GM21423 (cell line): Measurements from ENCODE around the gene GNGT2.

ENCODE experiments used
- ATAC-seq: cut with Tn5 transposase; IDR thresholded peaks from one replicate; pipeline ENCODE4 v1.9.1; 2021; ENCODE audit warnings: mild to moderate bottlenecking, moderate library complexity; ENCODE audit not compliant: unreplicated experiment

The GNGT2 gene

DNA sequence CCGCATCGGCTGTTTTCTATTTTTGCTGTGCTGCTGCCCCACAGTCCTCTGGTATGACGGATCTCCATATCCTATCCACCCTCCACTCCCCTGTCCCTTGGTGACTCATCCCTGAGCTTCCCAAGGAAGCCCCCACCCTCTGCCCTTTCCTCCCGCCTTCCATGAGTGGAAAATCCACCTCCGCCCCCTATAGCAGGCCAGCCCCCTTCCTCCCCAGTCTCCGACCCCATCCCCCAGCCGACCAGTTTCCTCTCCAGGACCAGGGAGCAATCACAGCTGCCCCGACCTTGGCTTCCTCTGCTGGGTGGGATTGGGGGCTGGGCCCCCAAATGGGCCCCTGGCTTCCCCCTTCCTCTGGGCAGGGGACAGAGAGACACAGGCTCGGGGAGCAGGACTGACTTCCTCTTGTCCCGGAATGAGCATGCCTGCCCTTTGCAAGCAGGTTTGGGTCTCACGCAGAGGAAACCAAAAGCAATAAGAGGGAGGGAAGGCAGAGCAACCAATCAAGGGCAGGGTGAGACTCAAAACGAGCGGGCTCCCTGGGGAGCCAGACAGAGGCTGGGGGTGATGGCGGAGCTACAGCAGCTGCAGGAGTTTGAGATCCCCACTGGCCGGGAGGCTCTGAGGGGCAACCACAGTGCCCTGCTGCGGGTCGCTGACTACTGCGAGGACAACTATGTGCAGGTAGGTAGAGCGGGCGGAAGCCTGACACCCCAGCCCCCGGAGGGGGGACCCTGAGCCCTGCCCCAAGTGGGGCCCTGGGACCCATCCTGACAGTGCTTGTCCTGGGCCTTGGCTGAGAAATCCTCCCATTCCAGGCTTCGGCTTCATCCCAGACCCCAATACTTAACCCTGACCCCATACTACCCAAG is at the start of gene GNGT2, which contains the start of gene ABI3:
Gene GNGT2, minus strand, starts transcription at position 417 of the 872 bp plus-strand sequence. CDS start 3,152 bp downstream, outside the sequence.
Gene ABI3, plus strand, starts transcription at position 550 of the 872 bp plus-strand sequence. Its CDS starts 18 bp downstream, at position 568.
- peak; percentile 59 for ATAC-seq

DNA sequence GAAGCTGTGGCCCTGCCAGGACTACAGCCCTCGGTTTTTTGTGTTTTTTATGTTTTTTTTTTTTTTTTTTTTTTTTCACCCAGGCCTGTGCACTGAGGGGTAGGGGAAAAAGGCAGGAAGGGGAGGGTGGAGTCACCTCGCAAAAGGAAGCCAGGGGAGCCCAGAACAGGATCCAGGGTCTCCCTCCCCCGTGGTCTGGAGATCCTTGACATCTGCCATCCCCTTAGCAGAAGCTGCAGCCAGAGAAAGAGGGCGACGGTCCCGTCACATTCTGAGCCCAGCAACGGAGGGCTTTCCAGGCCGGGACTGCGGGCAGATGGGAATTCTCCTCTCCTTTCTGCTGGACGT is 49.3 kb upstream of the GNGT2 start:
- ATAC-seq, result no peak

DNA sequence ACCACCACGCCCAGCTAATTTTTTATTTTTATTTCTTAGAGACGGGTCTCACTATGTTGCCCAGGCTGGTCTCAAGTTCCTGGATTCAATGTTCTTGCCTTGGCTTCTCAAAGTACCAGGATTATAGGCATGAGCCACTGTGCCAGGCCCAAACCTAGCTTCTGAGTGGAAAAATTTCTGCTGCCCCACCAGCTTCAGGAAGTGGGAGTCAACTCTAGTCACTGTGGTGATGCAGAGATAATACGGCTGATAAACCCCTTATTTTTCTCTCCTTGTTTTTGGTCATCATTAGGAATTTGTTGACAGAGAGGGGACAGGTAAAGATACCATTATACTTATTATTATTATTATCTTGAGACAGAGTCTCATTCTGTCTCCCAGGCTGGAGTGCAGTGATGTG is 48.0 kb upstream of the GNGT2 start:
- ATAC-seq, result no peak

DNA sequence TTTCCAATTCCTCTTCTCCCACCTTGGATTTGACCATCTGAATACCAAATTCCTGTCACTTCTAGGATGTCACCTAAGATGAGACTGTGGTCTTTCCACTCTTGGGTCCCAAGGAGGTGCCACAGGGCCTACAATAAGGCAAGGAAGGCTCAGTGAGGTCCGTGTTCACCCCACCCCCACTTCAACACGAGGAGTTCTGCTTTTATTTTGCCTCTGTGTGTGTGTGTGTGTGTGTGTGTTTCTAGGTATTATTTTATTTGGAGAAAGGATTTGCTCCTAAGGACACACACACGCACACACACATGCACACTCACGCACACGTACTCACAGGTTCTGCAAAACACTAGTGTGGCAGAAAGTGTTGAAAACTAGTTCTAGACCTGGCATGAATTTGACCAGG is 44.8 kb upstream of the GNGT2 start:
- ATAC-seq, result no peak

DNA sequence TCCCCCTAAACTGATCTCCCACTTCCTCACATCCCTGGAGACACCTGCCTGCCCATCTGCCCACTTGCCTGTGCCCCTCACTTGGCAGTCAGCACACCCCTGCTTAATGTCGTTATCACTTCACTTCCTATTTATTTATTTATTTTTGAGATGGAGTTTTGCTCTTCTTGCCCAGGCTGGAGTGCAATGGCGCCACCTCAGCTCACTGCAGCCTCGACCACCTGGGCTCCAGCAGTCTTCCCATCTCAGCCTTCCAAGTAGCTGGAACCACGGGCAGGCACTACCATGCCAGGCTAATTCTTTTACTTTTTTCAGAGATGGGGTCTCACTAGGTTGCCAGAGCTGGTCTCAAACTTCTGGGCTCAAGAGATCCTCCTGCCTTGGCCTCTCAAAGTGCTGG is 43.7 kb upstream of the GNGT2 start:
- no peak for ATAC-seq

DNA sequence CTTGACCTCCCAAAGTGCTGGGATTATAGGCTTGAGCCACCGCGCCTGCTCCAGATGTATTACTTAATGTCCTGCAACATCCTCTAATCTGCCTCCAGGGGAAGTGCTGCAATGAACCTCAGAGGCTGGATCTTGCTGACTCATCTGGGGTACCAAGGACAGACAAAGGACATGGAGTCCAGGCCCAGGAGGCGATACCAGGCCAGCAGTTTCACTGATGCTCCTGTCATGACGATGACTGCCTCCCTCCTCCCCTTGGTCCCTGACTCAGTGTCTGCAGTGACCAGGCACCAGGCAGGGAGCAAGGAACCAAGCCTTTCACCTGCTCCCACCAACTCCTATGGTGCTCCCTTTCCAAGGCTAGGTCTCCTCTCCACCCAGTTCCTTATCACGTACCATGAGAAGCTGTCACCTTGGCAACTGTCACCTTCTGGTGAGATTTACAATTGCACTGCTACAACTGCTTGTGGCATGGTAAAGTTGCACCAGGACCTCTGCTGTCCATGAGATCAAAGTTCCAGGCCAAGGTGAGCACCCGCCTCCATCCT is 41.8 kb upstream of the GNGT2 start:
- no peak for ATAC-seq

DNA sequence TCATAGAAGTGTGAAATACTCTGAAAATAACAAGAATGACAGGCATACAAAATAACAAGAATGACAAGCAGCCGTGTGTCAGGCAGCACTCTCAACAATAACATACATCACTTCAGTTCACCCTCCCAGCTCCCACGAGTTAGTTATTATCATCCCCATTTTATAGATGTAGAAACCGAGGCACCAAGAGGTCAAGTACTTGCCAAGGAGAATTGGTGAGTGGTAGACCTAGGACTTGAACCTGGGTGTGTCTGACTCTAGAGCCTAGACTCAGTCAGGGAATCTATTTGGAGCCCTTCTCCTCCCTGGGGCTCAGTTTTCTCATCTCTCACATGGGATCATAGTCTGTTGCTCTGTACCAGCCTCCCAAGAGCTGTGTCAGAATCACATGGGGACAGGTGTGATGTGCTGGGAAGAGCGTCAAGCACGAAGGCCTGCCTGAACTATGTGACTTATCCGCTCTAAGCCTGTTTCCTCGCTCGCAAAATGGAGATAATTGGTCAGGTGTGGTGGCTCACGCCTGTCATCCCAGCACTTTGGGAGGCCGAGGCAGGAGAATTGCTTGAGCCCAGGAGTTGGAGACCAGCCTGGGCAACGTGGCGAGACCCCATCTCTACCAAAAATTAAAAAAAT is 39.6 kb upstream of the GNGT2 start:
- no peak for ATAC-seq

DNA sequence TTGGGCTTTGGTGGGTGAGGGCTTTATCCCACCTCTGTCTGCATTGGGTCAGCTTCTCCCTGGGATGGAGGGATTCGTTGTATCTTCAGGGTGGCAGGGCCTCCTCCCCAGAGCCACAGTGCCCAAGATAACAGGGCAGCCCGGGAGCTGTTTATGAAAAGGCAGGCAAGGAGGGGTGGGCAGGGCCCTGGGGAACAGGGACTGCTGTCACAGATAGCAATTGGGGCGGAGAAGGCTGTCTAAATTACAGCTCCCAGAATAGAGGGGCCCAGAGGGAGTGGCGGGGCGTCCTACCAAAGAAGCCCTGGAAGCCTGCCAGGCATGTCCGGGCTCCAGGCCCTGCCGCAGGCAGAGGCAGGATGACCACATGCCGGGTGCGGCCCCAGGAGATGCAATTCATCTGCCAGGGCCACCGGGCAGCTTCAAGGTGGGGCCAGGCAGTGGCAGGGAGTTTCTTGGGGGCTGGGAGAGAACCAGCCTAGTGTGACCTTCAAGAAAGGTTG is 39.0 kb upstream of the GNGT2 start:
- ATAC-seq, result no peak

DNA sequence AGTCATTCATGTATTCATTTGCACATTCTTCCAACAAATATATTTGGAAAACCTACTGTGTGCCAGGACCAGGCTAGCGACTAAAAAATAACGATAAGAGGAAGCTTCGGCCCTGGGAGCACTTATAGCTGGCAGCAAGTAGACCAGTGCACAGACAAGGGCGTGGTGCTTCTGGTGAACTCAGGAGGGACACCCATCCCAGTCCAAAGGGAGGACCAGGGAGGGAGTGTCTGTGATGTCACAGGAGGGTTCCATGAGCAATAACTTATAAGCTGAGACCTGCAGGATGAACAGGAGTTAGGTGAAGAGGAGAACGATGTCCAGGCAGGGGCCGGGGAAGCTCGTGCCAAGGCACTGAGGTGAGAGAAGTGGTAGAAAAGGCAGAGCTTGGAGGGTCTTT is 37.6 kb upstream of the GNGT2 start:
- ATAC-seq, result no peak

DNA sequence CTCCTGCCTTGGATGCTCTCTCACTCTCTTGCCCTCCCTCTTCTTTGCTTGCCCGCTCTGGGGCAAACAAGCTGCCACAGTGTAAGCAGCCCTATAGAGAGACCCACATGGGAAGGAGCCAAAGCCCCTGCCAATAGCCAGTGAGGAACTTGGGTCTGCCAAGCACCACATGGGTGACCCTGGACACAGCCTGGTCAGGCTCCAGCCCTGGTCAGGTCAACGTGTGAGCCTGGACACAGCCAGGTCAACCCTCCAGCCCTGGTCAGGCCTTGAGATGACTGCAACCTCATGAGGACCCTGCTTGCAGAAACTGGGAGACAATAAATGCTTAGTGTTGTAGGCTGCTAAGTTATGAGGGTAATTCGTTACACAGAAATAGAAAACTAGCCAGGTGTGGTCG is 34.5 kb upstream of the GNGT2 start:
- no peak for ATAC-seq

DNA sequence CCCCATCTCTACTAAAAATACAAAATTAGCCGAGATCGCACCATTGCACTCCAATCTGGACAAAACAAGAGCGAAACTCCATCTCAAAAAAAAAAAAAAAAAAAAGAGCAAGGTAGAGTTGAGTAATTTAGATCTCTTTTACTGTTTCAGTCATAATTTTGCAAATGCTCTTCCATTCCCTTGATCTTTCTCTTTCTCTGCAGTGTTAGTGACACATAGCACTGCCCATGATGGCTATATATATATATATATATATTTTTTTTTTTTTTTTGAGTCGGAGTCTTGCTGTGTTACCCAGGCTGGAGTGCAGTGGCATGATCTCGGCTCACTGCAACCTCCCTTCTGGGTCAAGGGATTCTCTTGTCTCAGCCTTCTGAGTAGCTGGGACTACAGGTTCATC is 32.4 kb upstream of the GNGT2 start:
- ATAC-seq, result no peak

DNA sequence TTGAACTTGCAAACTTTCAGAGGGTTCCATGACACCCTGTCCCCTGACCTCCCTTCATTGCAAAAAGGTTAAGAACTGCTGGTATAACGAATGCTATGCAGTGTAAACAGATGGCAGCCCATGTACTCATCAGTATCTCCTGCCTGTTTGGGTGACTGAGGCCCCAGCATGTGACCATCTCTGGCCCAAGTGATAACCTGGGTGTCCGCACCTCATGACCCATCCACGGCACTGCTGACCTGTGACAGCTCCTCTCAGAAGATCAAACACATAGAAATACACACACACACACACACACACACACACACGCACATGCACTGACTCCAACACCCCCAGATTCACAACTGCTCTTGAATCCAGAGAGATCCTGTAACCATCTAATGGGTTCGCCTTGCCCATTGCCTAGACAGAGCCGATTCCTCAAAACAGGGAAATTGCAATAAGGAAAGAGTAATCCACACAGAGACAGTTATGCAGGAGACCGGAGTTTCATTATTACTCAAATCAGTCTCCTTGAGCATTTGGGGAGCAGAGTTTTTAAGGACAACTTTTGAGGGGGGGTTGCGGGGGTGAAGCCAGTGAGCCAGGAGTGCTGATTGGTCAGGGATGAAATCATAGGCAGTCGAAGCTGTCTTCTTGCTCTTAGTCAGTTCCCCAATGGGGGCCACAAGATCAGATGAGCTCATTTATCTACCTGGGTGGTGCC is 31.5 kb upstream of the GNGT2 start:
- ATAC-seq, result no peak

DNA sequence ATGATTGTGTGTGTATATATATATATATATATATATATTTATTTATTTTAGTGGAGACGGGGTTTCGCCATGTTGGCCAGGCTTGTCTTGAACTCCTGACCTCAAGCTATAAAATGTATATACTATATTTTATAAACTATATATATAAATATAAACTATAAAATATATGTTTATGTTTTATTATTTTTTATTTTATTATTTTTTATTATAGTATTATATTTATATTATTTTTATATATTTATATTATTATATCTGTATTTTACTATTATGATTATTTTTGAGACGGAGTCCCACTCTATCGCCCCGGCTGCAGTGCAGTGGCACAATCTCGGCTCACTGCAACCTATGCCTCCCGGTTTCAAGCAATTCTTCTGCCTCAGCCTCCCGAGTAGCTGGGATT is 30.7 kb upstream of the GNGT2 start:
- no peak for ATAC-seq

DNA sequence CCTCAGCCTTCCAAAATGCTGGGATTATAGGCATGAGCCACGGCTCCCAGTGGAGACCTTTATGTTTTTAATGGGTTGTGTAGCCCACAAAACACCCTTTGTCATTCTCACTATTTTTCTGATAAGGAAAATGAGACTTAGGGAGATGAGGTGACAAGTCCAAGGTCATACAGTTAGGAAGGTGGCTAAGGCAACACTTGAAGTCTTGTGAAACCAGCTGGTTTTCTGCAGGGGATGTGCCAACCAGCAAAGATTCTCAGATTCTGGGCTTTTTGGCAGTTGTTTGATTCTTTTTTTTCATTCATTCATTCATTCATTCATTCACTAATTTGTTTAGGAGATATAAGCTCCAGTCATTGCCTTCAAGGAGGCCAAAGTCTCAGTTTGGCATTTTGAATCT is 30.2 kb upstream of the GNGT2 start:
- ATAC-seq, result no peak

DNA sequence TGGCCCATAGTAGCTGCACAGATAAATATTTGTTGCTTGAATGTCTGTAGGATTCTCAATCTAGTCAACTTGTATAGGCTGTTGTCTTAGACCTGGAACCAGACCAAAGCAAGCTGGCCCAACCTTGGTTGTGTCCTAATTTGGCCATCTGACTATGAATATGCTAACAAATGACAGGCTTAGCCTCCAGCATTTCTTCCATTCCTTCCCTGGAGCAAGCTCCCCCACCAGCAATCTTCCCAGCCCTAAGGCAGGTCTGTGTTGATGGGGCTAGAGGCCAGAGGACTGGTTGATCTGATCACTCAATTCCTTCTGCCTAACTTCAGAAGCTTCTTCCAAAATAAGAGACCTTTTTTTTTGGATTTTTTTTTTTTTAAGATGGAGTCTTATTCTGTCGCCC is 29.6 kb upstream of the GNGT2 start:
- ATAC-seq, result no peak

DNA sequence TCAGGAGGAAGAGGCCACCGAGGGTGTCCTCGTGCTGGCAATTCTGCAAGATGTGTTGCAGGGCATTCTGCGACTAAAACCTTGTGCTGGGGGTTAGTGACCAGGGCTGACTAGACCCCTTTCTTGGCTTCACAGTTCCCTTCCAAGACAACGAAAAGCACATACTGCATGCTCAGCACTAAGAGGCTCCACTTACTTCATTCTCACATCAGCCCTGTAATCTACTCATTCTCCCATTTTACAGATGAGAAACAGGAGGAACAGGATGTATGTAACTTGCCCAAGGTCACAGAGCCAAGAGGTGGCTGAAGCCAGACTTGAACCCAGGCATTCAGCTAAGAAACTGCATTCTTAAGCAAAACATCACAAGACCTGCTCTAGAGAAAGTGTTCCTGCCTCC is 25.5 kb upstream of the GNGT2 start:
- ATAC-seq, result no peak

DNA sequence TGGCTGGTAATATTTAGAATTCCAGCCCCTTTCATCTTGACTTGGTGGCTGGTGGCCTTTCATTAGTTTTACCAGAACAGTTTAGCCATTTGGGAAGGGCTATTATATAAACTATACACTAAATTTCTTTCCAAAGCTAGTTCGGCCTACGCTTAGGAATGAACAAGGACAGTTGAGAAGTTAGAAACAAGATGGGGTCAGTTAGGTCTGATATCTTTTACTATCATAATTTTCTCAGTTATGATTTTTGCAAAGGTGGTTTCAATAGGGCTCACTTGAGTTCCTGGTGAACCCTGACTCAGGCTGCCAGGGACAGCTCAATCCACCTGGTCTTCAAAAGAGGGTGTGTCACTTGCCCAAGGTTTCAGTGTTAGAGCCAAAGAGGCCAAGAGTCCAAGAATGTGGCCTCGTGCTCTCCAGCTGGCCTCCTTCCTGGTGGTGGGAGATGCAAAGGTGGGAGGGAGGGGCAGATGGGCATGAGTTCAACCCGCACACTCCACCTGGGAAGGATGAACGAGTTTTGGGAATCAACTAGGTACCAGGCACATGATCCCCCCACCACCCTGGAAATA is 24.2 kb upstream of the GNGT2 start:
- no peak for ATAC-seq

DNA sequence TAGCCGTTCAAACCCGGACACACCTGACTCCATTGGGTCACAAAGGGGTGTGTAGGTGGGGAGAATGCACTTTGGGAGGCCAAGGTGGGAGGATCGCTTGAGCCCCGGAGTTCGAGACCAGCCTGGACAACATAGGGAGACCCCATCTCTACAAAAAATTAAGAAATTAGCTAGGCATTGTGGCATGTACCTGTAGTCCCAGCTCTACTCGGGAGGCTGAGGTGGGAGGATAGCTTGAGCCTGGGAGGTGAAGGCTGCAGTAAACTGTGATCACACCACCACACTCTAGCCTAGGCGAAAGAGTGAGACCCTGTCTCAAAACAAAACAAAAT is 21.2 kb upstream of the GNGT2 start:
- ATAC-seq, result no peak

DNA sequence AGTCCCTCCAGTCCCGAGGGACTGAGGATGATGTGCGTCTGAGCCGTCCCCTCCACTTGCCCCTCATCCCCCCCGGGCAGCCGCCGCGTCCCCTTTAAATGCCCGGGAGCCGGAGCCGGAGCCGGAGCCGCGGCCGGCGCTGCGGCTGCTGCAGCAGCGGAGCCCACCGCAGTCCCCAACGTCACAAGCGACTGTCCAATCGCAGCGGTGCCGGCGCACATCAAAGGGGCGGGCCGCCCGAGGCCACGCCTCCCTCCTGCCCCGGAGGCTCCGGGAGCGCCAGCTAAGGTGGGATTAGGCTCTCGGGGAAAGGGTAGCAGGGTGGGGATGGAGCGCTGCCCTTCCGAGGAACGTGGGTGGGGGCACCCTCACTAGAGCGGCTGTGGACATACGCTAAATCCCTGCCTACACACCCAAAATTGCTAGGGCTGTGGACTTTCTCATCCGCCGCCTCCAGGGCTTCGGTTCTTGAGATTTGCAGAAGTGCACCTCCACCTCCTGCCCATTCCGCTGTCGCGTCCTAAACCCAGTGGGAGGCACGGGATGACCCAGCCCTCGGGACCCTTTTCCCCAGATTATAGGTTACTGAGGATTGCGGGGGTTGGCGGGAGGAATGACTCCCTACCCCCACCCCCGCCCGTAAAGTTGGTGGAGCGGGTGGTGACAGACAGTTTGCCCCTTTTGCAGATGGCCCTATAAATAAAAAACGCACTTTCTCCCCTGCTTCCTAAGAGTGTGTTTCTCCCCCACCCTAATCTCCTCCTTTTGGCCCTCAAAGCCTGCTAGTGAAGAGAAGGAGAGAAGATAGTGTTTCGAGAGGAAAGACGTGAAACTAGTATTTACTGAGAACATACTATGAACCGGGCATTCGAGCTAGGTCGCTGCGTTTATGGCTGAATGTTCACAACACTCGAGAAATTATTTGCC is 20.5 kb upstream of the GNGT2 start, which contains the start of gene PHOSPHO1:
Gene PHOSPHO1, minus strand, starts transcription at position 152 of the 927 bp plus-strand sequence. CDS start 4,096 bp downstream, outside the sequence.
- peak; percentile 70 for ATAC-seq
